HCT116 (cell line): ENCODE results near the gene SACM1L. TPM values are rescaled to one million over a fixed set of nuclear protein-coding genes. Genes with fewer than 3 reads are reported as not detected.
A peak's percentile ranks its signal among the peaks of the same experiment; 100 is the strongest.

Experiments used
- ATAC-seq: fragments of 200-7000 bp; cut with Tn5 transposase; 2 replicates; pipeline ENCODE4 v1.9.1; 2020; ENCODE audit warnings: mild to moderate bottlenecking, moderate library complexity
- BruUV-seq: library from RNA; stranded (reverse); fragments of 400-500 nt; replicated peaks from 2 replicates; lab custom pipeline; 2021; lab: Mats Ljungman, UMichigan
- CTCF ChIA-PET: fragments of 300-600 bp; sonication (Branson Sonifier 250); formaldehyde crosslinking; loops from one replicate; lab custom pipeline; 2021; ENCODE audit warnings: antibody characterized with exemption; lab: Charles Lee
- POLR2A ChIA-PET: fragments of 300-600, 350-600 bp; sonication (Branson Sonifier 250); formaldehyde crosslinking; loops from one replicate; lab custom pipeline; 2021; ENCODE audit warnings: antibody characterized with exemption; lab: Charles Lee
- RAD21 ChIA-PET, 2 experiments: fragments of 300-600 bp; sonication (Branson Sonifier 250); formaldehyde crosslinking; loops; one replicate each; lab custom pipeline; 2023; ENCODE audit warnings: low total read pairs in 2 of 2; ENCODE audit not compliant: uncharacterized antibody in 2 of 2, unreplicated experiment in 2 of 2, low non-redundant PET in 1 of 2; lab: Charles Lee
- DNase-seq: peaks from one replicate; pipeline ENCODE4 v3.0.0-alpha.2; 2010; ENCODE audit warnings: low read depth, low spot score
- H2AFZ ChIP-seq: fragments of 200-600 bp; shearing (Covaris generic), sonication (generic); 2 replicates; pipeline ENCODE4 v1.6.1; 2017; ENCODE audit warnings: low read depth, mixed run types, mixed read lengths, antibody characterized with exemption, low read length; ENCODE audit not compliant: poor library complexity, severe bottlenecking
- H3K27ac ChIP-seq: 2 replicates; pipeline ENCODE4 v1.5.1; 2012; ENCODE audit warnings: low read depth, low read length
- H3K27me3 ChIP-seq: fragments of 200-600 bp; sonication (generic); 2 replicates; pipeline ENCODE4 v1.6.1; 2016; ENCODE audit warnings: mixed run types, low read length, mixed read lengths; ENCODE audit not compliant: insufficient read depth
- H3K36me3 ChIP-seq, 2 experiments: fragments of 200-500 bp in 1 of 2; fragments of 200-600 bp in 1 of 2; sonication (Bioruptor generic) in 1 of 2; sonication (generic) in 1 of 2; 2 replicates each; pipeline versions ENCODE4 v1.5.1 to v1.6.1; 2014 to 2016; ENCODE audit warnings: low read length in 2 of 2, inconsistent platforms in 1 of 2, mixed read lengths in 1 of 2, mixed run types in 1 of 2; ENCODE audit not compliant: insufficient read depth in 2 of 2, control insufficient read depth in 1 of 2
- H3K4me1 ChIP-seq, 2 experiments: fragments of 200-600 bp in 1 of 2; sonication (generic) in 1 of 2; 2 replicates each; pipeline versions ENCODE4 v1.5.1 to v1.6.1; 2012 to 2017; ENCODE audit warnings: low read length in 2 of 2, inconsistent platforms in 1 of 2, mild to moderate bottlenecking in 1 of 2, mixed read lengths in 1 of 2, mixed run types in 1 of 2, moderate library complexity in 1 of 2; ENCODE audit not compliant: insufficient read depth in 2 of 2, control insufficient read depth in 1 of 2
- H3K4me2 ChIP-seq: fragments of 200-600 bp; sonication (generic); 2 replicates; pipeline ENCODE4 v1.6.1; 2017; ENCODE audit warnings: mixed run types, low read length, mixed read lengths
- H3K4me3 ChIP-seq, 2 experiments: fragments of 200-600 bp in 1 of 2; sonication (generic) in 1 of 2; replicated peaks in 1 of 2; 2 replicates each; pipeline ENCODE4 v1.5.1; 2011 to 2016; ENCODE audit warnings: low read length in 2 of 2, control low read depth in 1 of 2, low read depth in 1 of 2, mild to moderate bottlenecking in 1 of 2, mixed read lengths in 1 of 2, mixed run types in 1 of 2
- H3K79me2 ChIP-seq: fragments of 200-600 bp; sonication (generic); 2 replicates; pipeline ENCODE4 v1.6.1; 2017; ENCODE audit warnings: mild to moderate bottlenecking, mixed run types, low read length, moderate library complexity, mixed read lengths; ENCODE audit not compliant: insufficient read depth
- H3K9ac ChIP-seq: fragments of 200-600 bp; sonication (generic); 2 replicates; pipeline ENCODE4 v1.6.1; 2016; ENCODE audit warnings: low read length, mixed read lengths
- H3K9me2 ChIP-seq: fragments of 200-600 bp; sonication (generic), shearing (Covaris generic); 2 replicates; pipeline ENCODE4 v1.6.1; 2017; ENCODE audit warnings: mixed run types, mild to moderate bottlenecking, moderate library complexity; ENCODE audit not compliant: insufficient read depth
- H3K9me3 ChIP-seq, 2 experiments: fragments of 200-500 bp in 1 of 2; fragments of 200-600 bp in 1 of 2; sonication (Bioruptor generic) in 1 of 2; sonication (generic) in 1 of 2; 2 replicates each; pipeline ENCODE4 v1.6.1; 2014 to 2017; ENCODE audit warnings: low read length in 2 of 2, mixed read lengths in 2 of 2, inconsistent platforms in 1 of 2, low read depth in 1 of 2, mild to moderate bottlenecking in 1 of 2, mixed run types in 1 of 2, moderate library complexity in 1 of 2; ENCODE audit not compliant: control insufficient read depth in 1 of 2, insufficient read depth in 1 of 2
- H4K20me1 ChIP-seq: fragments of 200-600 bp; sonication (generic), shearing (Covaris generic); 2 replicates; pipeline ENCODE4 v1.6.1; 2017; ENCODE audit warnings: mixed run types, mild to moderate bottlenecking, moderate library complexity; ENCODE audit not compliant: insufficient read depth
- CBX3 ChIP-seq: IDR thresholded peaks from 2 replicates; pipeline ENCODE4 v1.6.1; 2012; ENCODE audit warnings: low read depth
- CTCF ChIP-seq, 3 experiments: fragments of 200-600 bp in 1 of 3; sonication (generic) in 1 of 3; IDR thresholded peaks in 2 of 3; conservative IDR thresholded peaks in 1 of 3; 2 replicates each; pipeline ENCODE4 v1.5.1; 2012 to 2017; ENCODE audit warnings: low read depth in 2 of 3, low read length in 2 of 3, antibody characterized with exemption in 1 of 3, borderline replicate concordance in 1 of 3, control low read depth in 1 of 3, mild to moderate bottlenecking in 1 of 3, mixed read lengths in 1 of 3, mixed run types in 1 of 3, moderate library complexity in 1 of 3; ENCODE audit not compliant: insufficient read depth in 1 of 3
- EGR1 ChIP-seq: IDR thresholded peaks from 2 replicates; pipeline ENCODE4 v1.6.1; 2012; ENCODE audit warnings: low read depth
- FOSL1 ChIP-seq: IDR thresholded peaks from 2 replicates; pipeline ENCODE4 v1.6.1; 2012; ENCODE audit warnings: low read depth
- JUND ChIP-seq: IDR thresholded peaks from 2 replicates; pipeline ENCODE4 v1.6.1; 2012
- MAX ChIP-seq: IDR thresholded peaks from 2 replicates; pipeline ENCODE4 v1.6.1; 2012
- POLR2A ChIP-seq: IDR thresholded peaks from 2 replicates; pipeline ENCODE4 v1.7.0; 2011; ENCODE audit warnings: borderline replicate concordance; ENCODE audit not compliant: insufficient read depth, insufficient read length; ENCODE audit errors: extremely low read depth
- RAD21 ChIP-seq: IDR thresholded peaks from 2 replicates; pipeline ENCODE4 v1.6.1; 2012; ENCODE audit warnings: low read depth, mild to moderate bottlenecking
- SIN3A ChIP-seq: IDR thresholded peaks from 2 replicates; pipeline ENCODE4 v1.6.1; 2012; ENCODE audit warnings: low read depth
- YY1 ChIP-seq: IDR thresholded peaks from 2 replicates; pipeline ENCODE4 v1.6.1; 2011; ENCODE audit warnings: low read length, low read depth, moderate library complexity, mild to moderate bottlenecking; ENCODE audit not compliant: insufficient replicate concordance; ENCODE audit errors: extremely low read depth
- ZBTB33 ChIP-seq: IDR thresholded peaks from 2 replicates; pipeline ENCODE4 v1.6.1; 2011; ENCODE audit warnings: mild to moderate bottlenecking, low read length, moderate library complexity; ENCODE audit not compliant: insufficient replicate concordance; ENCODE audit errors: extremely low read depth
- ZFX ChIP-seq: fragments of 450-650 bp; IDR thresholded peaks from 2 replicates; pipeline ENCODE4 v1.6.1; 2017
- intact Hi-C: fragments of 100-400 bp; cut with micrococcal nuclease; formaldehyde crosslinking; loops from 2 replicates; pipeline ENCODE4 v1.10.0; 2022
- total RNA-seq: library from RNA; stranded (reverse); gene quantifications from one replicate; pipeline ENCODE4 v1.2.1, GENCODE V29; 2021; ENCODE audit not compliant: unreplicated experiment

The SACM1L gene
- total RNA-seq, 1 experiment from 2014 or later: 27.3 TPM

- Histone ChIP-seq H3K27me3 (no peaks in the 10 kb centered on the region), H3K9me2 (no peaks in the 10 kb centered on the region), H3K4me1 (peaks cover 5 to 7% of the 10 kb centered on the region in 2 experiments; a peak in 3 of 4 replicates), H2AFZ (no peak overlapping the region), H3K79me2 (no peaks in the 10 kb centered on the region), H4K20me1 (no peaks in the 10 kb centered on the region), H3K27ac (no peak overlapping the region), H3K9me3 (no peaks in the 10 kb centered on the region), H3K4me2 (no peak overlapping the region), H3K9ac (no peak overlapping the region), H3K4me3 (no peak overlapping the region), H3K36me3 (peaks cover 0 to 3% of the 10 kb centered on the region in 2 experiments; a peak in 2 of 4 replicates)
- CTCF ChIA-PET: no interaction called here
- TF ChIP-seq FOSL1 (no peak), SIN3A (no peak)
- RAD21 ChIA-PET: no interaction called here
- intact Hi-C loops: no loop called here
- DNase-seq: no peak
- ATAC-seq: peak; percentile 39; the same call in 1 of the 2 replicates
- POLR2A ChIA-PET: no interaction called here
- BruUV-seq: no TSS peak
Observed at GRCh38 chr3:45683417-45684326, 5.5 kb upstream of the SACM1L start.

GRCh38 chr3:45684327-45684892 lies 4.8 kb upstream of the SACM1L start:
- H2AFZ ChIP-seq: no peak overlapping the region
- DNase-seq (no peak), ATAC-seq (no peak)
- RAD21 ChIA-PET: no interaction called here
- intact Hi-C loops: no loop called here
- no peaks in the 10 kb centered on the region for H3K9me2 ChIP-seq
- no peak overlapping the region for H3K27ac ChIP-seq
- H3K36me3 ChIP-seq: no peaks in the 10 kb centered on the region; a peak in 1 of 4 replicates
- no peak overlapping the region for H3K9ac ChIP-seq
- no TSS peak for BruUV-seq
- H4K20me1 ChIP-seq: no peaks in the 10 kb centered on the region
- CTCF ChIA-PET: interaction anchor here (1.2 kb wide), 1 partner anchor 10 kb away, joined by 3 read pairs; no protein-coding TSS in a partner anchor
- H3K4me1 ChIP-seq: peaks cover 5 to 8% of the 10 kb centered on the region in 2 experiments; a peak in 3 of 4 replicates
- TF ChIP-seq MAX (no peak), EGR1 (no peak), JUND (no peak), ZBTB33 (no peak), CBX3 (no peak), CTCF (IDR thresholded peaks at IDR 0.05 in 2 of 3, conservative IDR thresholded peaks at IDR 0.05 in 1 of 3; ENCODE audit: borderline replicate concordance in 1 of 3, insufficient read depth in 1 of 3, low read depth in 2 of 3, low read length in 2 of 3) (no peak), YY1 (no peak), POLR2A (no peak), RAD21 (no peak), ZFX (no peak)
- H3K4me3 ChIP-seq: no peak overlapping the region
- H3K4me2 ChIP-seq: no peak overlapping the region
- POLR2A ChIA-PET: no interaction called here
- no peaks in the 10 kb centered on the region for H3K9me3 ChIP-seq
- H3K79me2 ChIP-seq: peaks cover under 1% of the 10 kb centered on the region; the same call in 1 of the 2 replicates
- H3K27me3 ChIP-seq: no peaks in the 10 kb centered on the region
